ENCODE data around the gene DLGAP1. TPM values are rescaled to one million over a fixed set of nuclear protein-coding genes. Genes with fewer than 3 reads are reported as not detected.

DLGAP1 gene
- total and polyA plus RNA-seq, 5 donors from 2014 or later = 0.11 to 5.4 (median 0.68) TPM

GRCh38 chr18:3872641-3873040 is 582.5 kb downstream of the DLGAP1 start:
- Mint-ChIP-seq H3K36me3 (no peaks in the 10 kb centered on the region), H3K4me1 (no peaks in the 10 kb centered on the region), H3K4me3 (no peak overlapping the region), H3K9me3 (peaks cover 0 to 2% (median 0%) of the 10 kb centered on the region in 7 donors), H3K27ac (no peak overlapping the region), H3K27me3 (peaks cover 18% of the 10 kb centered on the region)
- no peak overlapping the region for H3K4me3 ChIP-seq (ENCODE audit: low read depth, low read length)
- no peaks in the 10 kb centered on the region for H3K9me3 ChIP-seq (ENCODE audit: control insufficient read depth in 2 of 2, low read length in 2 of 2)
- no peaks in the 10 kb centered on the region for H3K4me1 ChIP-seq (ENCODE audit: control insufficient read depth, insufficient read depth, low read length, poor library complexity, severe bottlenecking)
- no peaks in the 10 kb centered on the region for H3K27me3 ChIP-seq (ENCODE audit: control insufficient read depth, insufficient read depth, low read length)
- DNase-seq = no peak
- no peaks in the 10 kb centered on the region for H3K36me3 ChIP-seq (ENCODE audit: control insufficient read depth, insufficient read depth, low read length)
- ATAC-seq (ENCODE audit: low read depth in 2 of 2) = no peak
- no peak overlapping the region for H3K27ac ChIP-seq (ENCODE audit: insufficient read depth, low read length, poor library complexity, severe bottlenecking)

- H3K27me3 ChIP-seq (ENCODE audit: control insufficient read depth, insufficient read depth, low read length) = no peaks in the 10 kb centered on the region
- Mint-ChIP-seq H3K9me3 (peaks cover 0 to 2% (median 0%) of the 10 kb centered on the region in 7 donors), H3K27me3 (peaks cover 18% of the 10 kb centered on the region), H3K36me3 (no peaks in the 10 kb centered on the region), H3K27ac (no peak overlapping the region), H3K4me3 (no peak overlapping the region), H3K4me1 (no peaks in the 10 kb centered on the region)
- H3K4me1 ChIP-seq (ENCODE audit: control insufficient read depth, insufficient read depth, low read length, poor library complexity, severe bottlenecking) = no peaks in the 10 kb centered on the region
- no peak for DNase-seq
- no peaks in the 10 kb centered on the region for H3K36me3 ChIP-seq (ENCODE audit: control insufficient read depth, insufficient read depth, low read length)
- H3K9me3 ChIP-seq (ENCODE audit: control insufficient read depth in 2 of 2, low read length in 2 of 2) = no peaks in the 10 kb centered on the region
- H3K27ac ChIP-seq (ENCODE audit: insufficient read depth, low read length, poor library complexity, severe bottlenecking) = no peak overlapping the region
- H3K4me3 ChIP-seq (ENCODE audit: low read depth, low read length) = no peak overlapping the region
- no peak for ATAC-seq (ENCODE audit: low read depth in 2 of 2)
These were observed 583.4 kb downstream of the DLGAP1 start for GRCh38 chr18:3871687-3872086.

GRCh38 chr18:3870914-3871313 is 584.2 kb downstream of the DLGAP1 start:
- peaks cover 18% of the 10 kb centered on the region for H3K27me3 Mint-ChIP-seq
- H3K27ac Mint-ChIP-seq = no peak overlapping the region
- no peak overlapping the region for H3K4me3 Mint-ChIP-seq
- H3K9me3 Mint-ChIP-seq = peaks cover 0 to 2% (median 0%) of the 10 kb centered on the region in 7 donors
- Histone ChIP-seq H3K4me1 (ENCODE audit: control insufficient read depth, insufficient read depth, low read length, poor library complexity, severe bottlenecking) (no peaks in the 10 kb centered on the region), H3K27ac (ENCODE audit: insufficient read depth, low read length, poor library complexity, severe bottlenecking) (no peak overlapping the region), H3K36me3 (ENCODE audit: control insufficient read depth, insufficient read depth, low read length) (no peaks in the 10 kb centered on the region), H3K27me3 (ENCODE audit: control insufficient read depth, insufficient read depth, low read length) (no peaks in the 10 kb centered on the region), H3K9me3 (ENCODE audit: control insufficient read depth in 2 of 2, low read length in 2 of 2) (no peaks in the 10 kb centered on the region), H3K4me3 (ENCODE audit: low read depth, low read length) (no peak overlapping the region)
- ATAC-seq (ENCODE audit: low read depth in 2 of 2) = no peak
- no peak for DNase-seq
- no peaks in the 10 kb centered on the region for H3K4me1 Mint-ChIP-seq
- H3K36me3 Mint-ChIP-seq = no peaks in the 10 kb centered on the region

- no peak overlapping the region for H3K4me3 ChIP-seq (ENCODE audit: low read depth, low read length)
- H3K36me3 ChIP-seq (ENCODE audit: control insufficient read depth, insufficient read depth, low read length) = no peaks in the 10 kb centered on the region
- Mint-ChIP-seq H3K4me3 (no peak overlapping the region), H3K4me1 (no peaks in the 10 kb centered on the region), H3K36me3 (no peaks in the 10 kb centered on the region), H3K27ac (no peak overlapping the region), H3K27me3 (peaks cover 18% of the 10 kb centered on the region), H3K9me3 (peaks cover 0 to 2% (median 0%) of the 10 kb centered on the region in 7 donors)
- peak in 1 of 3 donors; percentile 4 for DNase-seq
- no peaks in the 10 kb centered on the region for H3K4me1 ChIP-seq (ENCODE audit: control insufficient read depth, insufficient read depth, low read length, poor library complexity, severe bottlenecking)
- no peaks in the 10 kb centered on the region for H3K9me3 ChIP-seq (ENCODE audit: control insufficient read depth in 2 of 2, low read length in 2 of 2)
- no peaks in the 10 kb centered on the region for H3K27me3 ChIP-seq (ENCODE audit: control insufficient read depth, insufficient read depth, low read length)
- ATAC-seq (ENCODE audit: low read depth in 2 of 2) = no peak
- no peak overlapping the region for H3K27ac ChIP-seq (ENCODE audit: insufficient read depth, low read length, poor library complexity, severe bottlenecking)
These were observed 585.3 kb downstream of the DLGAP1 start for GRCh38 chr18:3869848-3870247.

GRCh38 chr18:3867864-3868311 is 587.2 kb downstream of the DLGAP1 start:
- H3K4me1 Mint-ChIP-seq = no peaks in the 10 kb centered on the region
- H3K27ac Mint-ChIP-seq = no peak overlapping the region
- DNase-seq (no peak), ATAC-seq (ENCODE audit: low read depth in 2 of 2) (no peak)
- H3K27ac ChIP-seq (ENCODE audit: insufficient read depth, low read length, poor library complexity, severe bottlenecking) = no peak overlapping the region
- no peak overlapping the region for H3K4me3 ChIP-seq (ENCODE audit: low read depth, low read length)
- H3K4me1 ChIP-seq (ENCODE audit: control insufficient read depth, insufficient read depth, low read length, poor library complexity, severe bottlenecking) = no peaks in the 10 kb centered on the region
- no peaks in the 10 kb centered on the region for H3K36me3 ChIP-seq (ENCODE audit: control insufficient read depth, insufficient read depth, low read length)
- H3K9me3 Mint-ChIP-seq = peaks cover 0 to 2% (median 0%) of the 10 kb centered on the region in 7 donors
- no peaks in the 10 kb centered on the region for H3K36me3 Mint-ChIP-seq
- no peaks in the 10 kb centered on the region for H3K9me3 ChIP-seq (ENCODE audit: control insufficient read depth in 2 of 2, low read length in 2 of 2)
- peaks cover 13% of the 10 kb centered on the region for H3K27me3 Mint-ChIP-seq
- no peaks in the 10 kb centered on the region for H3K27me3 ChIP-seq (ENCODE audit: control insufficient read depth, insufficient read depth, low read length)
- no peak overlapping the region for H3K4me3 Mint-ChIP-seq

- no peaks in the 10 kb centered on the region for H3K27me3 ChIP-seq (ENCODE audit: control insufficient read depth, insufficient read depth, low read length)
- no peaks in the 10 kb centered on the region for H3K9me3 ChIP-seq (ENCODE audit: control insufficient read depth in 2 of 2, low read length in 2 of 2)
- H3K27me3 Mint-ChIP-seq = peaks cover 18% of the 10 kb centered on the region
- no peak overlapping the region for H3K27ac ChIP-seq (ENCODE audit: insufficient read depth, low read length, poor library complexity, severe bottlenecking)
- H3K9me3 Mint-ChIP-seq = peaks cover 0 to 2% (median 0%) of the 10 kb centered on the region in 7 donors
- DNase-seq (no peak), ATAC-seq (ENCODE audit: low read depth in 2 of 2) (no peak)
- H3K4me1 ChIP-seq (ENCODE audit: control insufficient read depth, insufficient read depth, low read length, poor library complexity, severe bottlenecking) = no peaks in the 10 kb centered on the region
- H3K27ac Mint-ChIP-seq = no peak overlapping the region
- no peaks in the 10 kb centered on the region for H3K4me1 Mint-ChIP-seq
- H3K4me3 ChIP-seq (ENCODE audit: low read depth, low read length) = no peak overlapping the region
- no peak overlapping the region for H3K4me3 Mint-ChIP-seq
- H3K36me3 Mint-ChIP-seq = no peaks in the 10 kb centered on the region
- no peaks in the 10 kb centered on the region for H3K36me3 ChIP-seq (ENCODE audit: control insufficient read depth, insufficient read depth, low read length)
These were observed 587.9 kb downstream of the DLGAP1 start for GRCh38 chr18:3867236-3867635.

- Histone ChIP-seq H3K9me3 (ENCODE audit: control insufficient read depth in 2 of 2, low read length in 2 of 2) (no peaks in the 10 kb centered on the region), H3K27me3 (ENCODE audit: control insufficient read depth, insufficient read depth, low read length) (no peaks in the 10 kb centered on the region), H3K4me1 (ENCODE audit: control insufficient read depth, insufficient read depth, low read length, poor library complexity, severe bottlenecking) (no peaks in the 10 kb centered on the region), H3K36me3 (ENCODE audit: control insufficient read depth, insufficient read depth, low read length) (no peaks in the 10 kb centered on the region), H3K4me3 (ENCODE audit: low read depth, low read length) (no peak overlapping the region), H3K27ac (ENCODE audit: insufficient read depth, low read length, poor library complexity, severe bottlenecking) (no peak overlapping the region)
- H3K4me1 Mint-ChIP-seq = no peaks in the 10 kb centered on the region
- H3K9me3 Mint-ChIP-seq = no peaks in the 10 kb centered on the region
- DNase-seq = no peak
- H3K36me3 Mint-ChIP-seq = no peaks in the 10 kb centered on the region
- H3K4me3 Mint-ChIP-seq = no peak overlapping the region
- peaks cover 13% of the 10 kb centered on the region for H3K27me3 Mint-ChIP-seq
- no peak for ATAC-seq (ENCODE audit: low read depth in 2 of 2)
- no peak overlapping the region for H3K27ac Mint-ChIP-seq
These were observed 590.3 kb downstream of the DLGAP1 start for GRCh38 chr18:3864669-3865298.

GRCh38 chr18:3863593-3863992 is 591.5 kb downstream of the DLGAP1 start:
- no peak for ATAC-seq (ENCODE audit: low read depth in 2 of 2)
- H3K27me3 ChIP-seq (ENCODE audit: control insufficient read depth, insufficient read depth, low read length) = no peaks in the 10 kb centered on the region
- H3K9me3 ChIP-seq (ENCODE audit: control insufficient read depth in 2 of 2, low read length in 2 of 2) = no peaks in the 10 kb centered on the region
- no peaks in the 10 kb centered on the region for H3K36me3 ChIP-seq (ENCODE audit: control insufficient read depth, insufficient read depth, low read length)
- peaks cover 13% of the 10 kb centered on the region for H3K27me3 Mint-ChIP-seq
- H3K4me1 ChIP-seq (ENCODE audit: control insufficient read depth, insufficient read depth, low read length, poor library complexity, severe bottlenecking) = no peaks in the 10 kb centered on the region
- H3K4me1 Mint-ChIP-seq = no peaks in the 10 kb centered on the region
- no peak overlapping the region for H3K4me3 ChIP-seq (ENCODE audit: low read depth, low read length)
- H3K4me3 Mint-ChIP-seq = no peak overlapping the region
- H3K27ac Mint-ChIP-seq = no peak overlapping the region
- DNase-seq = no peak
- no peaks in the 10 kb centered on the region for H3K36me3 Mint-ChIP-seq
- H3K27ac ChIP-seq (ENCODE audit: insufficient read depth, low read length, poor library complexity, severe bottlenecking) = no peak overlapping the region
- no peaks in the 10 kb centered on the region for H3K9me3 Mint-ChIP-seq

All from CD4-positive, CD25-positive, alpha-beta regulatory T cell (primary cell).